ENCODE data around the gene LRRC47. TPM values are rescaled to one million over a fixed set of nuclear protein-coding genes. Genes with fewer than 3 reads are reported as not detected.
A peak's percentile ranks its signal among the peaks of the same experiment; 100 is the strongest.

Gene LRRC47
- 32.2 and 41.9 TPM in 2 replicates for total RNA-seq (2014; rRNA removed; shearing (Covaris generic))
- 15.1 and 17.8 TPM in 2 replicates for polyA plus RNA-seq (2016; fragmentation: Nextera tagmentation; extraction: Ambion mirVana)

GRCh38 chr1:3796215-3797061 lies at the start of gene LRRC47:
TSS of gene LRRC47 (minus strand) at chr1:3796498. CDS start at chr1:3796476, 22 bp downstream.
- peak within 1 kb of the TSS; percentile 99 for H2AFZ ChIP-seq
- TF ChIP-seq EZH2 (IDR thresholded peaks at IDR 0.05; ENCODE audit: insufficient read depth, poor library complexity, severe bottlenecking) (no peak), EZH2phosphoT487 (IDR thresholded peaks at IDR 0.05; ENCODE audit: insufficient read depth, low read depth) (no peak)
- H3K4me3 ChIP-seq: peak within 1 kb of the TSS; percentile 91
- DNase-seq: peak; percentile 96
- H3K9me2 ChIP-seq (ENCODE audit: insufficient read depth): no peaks in the 10 kb centered on the region
- 1 to 2% methylated on average over 42 to 53 of the region's 60 CpGs for WGBS, 2 experiments (ENCODE audit: low coverage in 1 of 2, low lambda C conversion rate in 2 of 2, missing lambda C conversion rate in 2 of 2)
- H4K20me1 ChIP-seq (ENCODE audit: insufficient read depth): no peaks in the 10 kb centered on the region; the same call in 1 of the 2 replicates
- peak within 1 kb of the TSS; percentile 85 for H3K4me2 ChIP-seq (ENCODE audit: unreplicated experiment)
- H3K9me3 ChIP-seq (ENCODE audit: low read depth): no peaks in the 10 kb centered on the region
- H3K4me1 ChIP-seq (ENCODE audit: insufficient read depth): peaks cover 24% of the 10 kb centered on the region
- peaks cover 48% of the 10 kb centered on the region for H3K79me2 ChIP-seq (ENCODE audit: insufficient read depth)
- H3K9ac ChIP-seq: peak within 1 kb of the TSS; percentile 85
- H3F3A ChIP-seq (ENCODE audit: insufficient read depth): no peaks in the 10 kb centered on the region
- H3K27me3 ChIP-seq (replicated peaks; ENCODE audit: insufficient read depth): no peaks in the 10 kb centered on the region
- H3K36me3 ChIP-seq (ENCODE audit: low read depth): no peaks in the 10 kb centered on the region
- in situ Hi-C loops (cut with MboI): no loop called here
- peak within 1 kb of the TSS; percentile 58 for H3K27ac ChIP-seq

GRCh38 chr1:3842912-3843311 lies 46.6 kb upstream of the LRRC47 start:
- Histone ChIP-seq H3K4me1 (ENCODE audit: insufficient read depth) (no peaks in the 10 kb centered on the region), H3K4me2 (ENCODE audit: unreplicated experiment) (no peak overlapping the region), H3K27me3 (replicated peaks; ENCODE audit: insufficient read depth) (no peaks in the 10 kb centered on the region), H3K9me2 (ENCODE audit: insufficient read depth) (no peaks in the 10 kb centered on the region), H2AFZ (no peak overlapping the region), H3K79me2 (ENCODE audit: insufficient read depth) (no peaks in the 10 kb centered on the region), H3K27ac (no peak overlapping the region), H4K20me1 (ENCODE audit: insufficient read depth) (no peaks in the 10 kb centered on the region), H3K36me3 (ENCODE audit: low read depth) (peaks cover 21% of the 10 kb centered on the region), H3K4me3 (no peak overlapping the region), H3K9ac (no peak overlapping the region), H3F3A (ENCODE audit: insufficient read depth) (no peaks in the 10 kb centered on the region), H3K9me3 (ENCODE audit: low read depth) (no peaks in the 10 kb centered on the region)
- TF ChIP-seq EZH2 (IDR thresholded peaks at IDR 0.05; ENCODE audit: insufficient read depth, poor library complexity, severe bottlenecking): no peak
- no peak for TF ChIP-seq EZH2phosphoT487 (IDR thresholded peaks at IDR 0.05; ENCODE audit: insufficient read depth, low read depth)
- DNase-seq: no peak
- WGBS, 2 experiments (ENCODE audit: low coverage in 1 of 2, low lambda C conversion rate in 2 of 2, missing lambda C conversion rate in 2 of 2): 88 to 92% methylated on average over 9 of the region's 9 CpGs
- in situ Hi-C loops (cut with MboI): no loop called here

GRCh38 chr1:3841491-3841890 lies 45.2 kb upstream of the LRRC47 start:
- no peak for DNase-seq
- Histone ChIP-seq H3K9me2 (ENCODE audit: insufficient read depth) (no peaks in the 10 kb centered on the region), H3K27me3 (replicated peaks; ENCODE audit: insufficient read depth) (no peaks in the 10 kb centered on the region), H3K4me3 (no peak overlapping the region), H3K4me2 (ENCODE audit: unreplicated experiment) (no peak overlapping the region), H3K4me1 (ENCODE audit: insufficient read depth) (no peaks in the 10 kb centered on the region), H3K79me2 (ENCODE audit: insufficient read depth) (no peaks in the 10 kb centered on the region), H2AFZ (no peak overlapping the region), H3K36me3 (ENCODE audit: low read depth) (peaks cover 23% of the 10 kb centered on the region), H3F3A (ENCODE audit: insufficient read depth) (no peaks in the 10 kb centered on the region), H3K9ac (no peak overlapping the region), H4K20me1 (ENCODE audit: insufficient read depth) (no peaks in the 10 kb centered on the region), H3K27ac (no peak overlapping the region), H3K9me3 (ENCODE audit: low read depth) (no peaks in the 10 kb centered on the region)
- in situ Hi-C loops (cut with MboI): no loop called here
- WGBS, 2 experiments (ENCODE audit: low coverage in 1 of 2, low lambda C conversion rate in 2 of 2, missing lambda C conversion rate in 2 of 2): 96 to 99% methylated on average over 7 of the region's 7 CpGs
- no peak for TF ChIP-seq EZH2phosphoT487 (IDR thresholded peaks at IDR 0.05; ENCODE audit: insufficient read depth, low read depth)
- no peak for TF ChIP-seq EZH2 (IDR thresholded peaks at IDR 0.05; ENCODE audit: insufficient read depth, poor library complexity, severe bottlenecking)

- H3K9me2 ChIP-seq (ENCODE audit: insufficient read depth): no peaks in the 10 kb centered on the region
- H3K79me2 ChIP-seq (ENCODE audit: insufficient read depth): no peaks in the 10 kb centered on the region
- H3K9ac ChIP-seq: no peak overlapping the region
- no peaks in the 10 kb centered on the region for H3K27me3 ChIP-seq (replicated peaks; ENCODE audit: insufficient read depth)
- H3K4me2 ChIP-seq (ENCODE audit: unreplicated experiment): no peak overlapping the region
- no peaks in the 10 kb centered on the region for H3K4me1 ChIP-seq (ENCODE audit: insufficient read depth)
- H3F3A ChIP-seq (ENCODE audit: insufficient read depth): 0 out of 2 replicates have a peak, but pooled peaks cover under 1% of the 10 kb centered on the region
- H2AFZ ChIP-seq: no peak overlapping the region
- no peak for TF ChIP-seq EZH2phosphoT487 (IDR thresholded peaks at IDR 0.05; ENCODE audit: insufficient read depth, low read depth)
- TF ChIP-seq EZH2 (IDR thresholded peaks at IDR 0.05; ENCODE audit: insufficient read depth, poor library complexity, severe bottlenecking): no peak
- 95 to 96% methylated on average over 11 of the region's 11 CpGs for WGBS, 2 experiments (ENCODE audit: low coverage in 1 of 2, low lambda C conversion rate in 2 of 2, missing lambda C conversion rate in 2 of 2)
- no peaks in the 10 kb centered on the region for H3K9me3 ChIP-seq (ENCODE audit: low read depth)
- no peak for DNase-seq
- H3K27ac ChIP-seq: no peak overlapping the region
- in situ Hi-C loops (cut with MboI): no loop called here
- H4K20me1 ChIP-seq (ENCODE audit: insufficient read depth): no peaks in the 10 kb centered on the region
- H3K4me3 ChIP-seq: no peak overlapping the region
- H3K36me3 ChIP-seq (ENCODE audit: low read depth): peaks cover 25% of the 10 kb centered on the region
Measured at GRCh38 chr1:3838788-3839187, 42.5 kb upstream of the LRRC47 start.
